ENCODE data around the gene BST1. TPM values are rescaled to one million over a fixed set of nuclear protein-coding genes. Genes with fewer than 3 reads are reported as not detected.

BST1 gene
- total and polyA plus RNA-seq, 2 of the 8 experiments (the other 6 are each of a cell fraction or from before 2014, with no cell fraction given) = 0.52 to 0.54 TPM

DNA sequence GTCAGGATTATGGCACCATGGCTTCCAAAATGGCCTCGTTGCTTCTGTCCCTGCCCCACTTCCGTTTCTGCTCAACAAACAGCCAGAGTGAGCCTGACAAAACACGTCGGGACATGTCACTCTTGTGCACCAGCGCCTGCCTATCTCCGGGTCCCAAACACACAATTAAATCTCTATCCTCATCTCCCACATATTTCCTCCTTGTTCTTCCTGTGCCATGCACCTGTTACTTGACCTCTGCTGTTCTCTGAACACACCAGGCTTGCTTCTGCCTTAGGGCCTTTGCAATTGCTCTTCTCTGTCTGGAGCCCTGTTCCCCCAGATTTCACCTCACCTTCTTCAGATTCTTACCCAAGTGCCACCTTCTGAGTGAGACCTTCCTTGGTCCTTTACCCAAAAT lies 62.5 kb downstream of the BST1 start:
- H3K36me3 ChIP-seq (ENCODE audit: control insufficient read depth in 2 of 4, insufficient read depth in 4 of 4, low read length in 3 of 4) = no peaks in the 10 kb centered on the region
- H4K91ac ChIP-seq (replicated peaks; ENCODE audit: insufficient read length, low read length) = no peak overlapping the region
- no peaks in the 10 kb centered on the region; a peak in 1 of 7 replicates for H3K27me3 ChIP-seq (replicated peaks in 1 of 4; ENCODE audit: control insufficient read depth in 3 of 4, extremely low read depth in 1 of 4, insufficient read depth in 3 of 4, low read length in 3 of 4)
- no peaks in the 10 kb centered on the region for H3K23me2 ChIP-seq (ENCODE audit: low read depth, low read length)
- no peak overlapping the region for H3K9ac ChIP-seq (replicated peaks in 1 of 4; ENCODE audit: extremely low read depth in 1 of 4, low read depth in 3 of 4, low read length in 3 of 4)
- H4K8ac ChIP-seq (ENCODE audit: extremely low read depth, insufficient read depth, low read length) = no peak overlapping the region
- no peak overlapping the region for H2BK15ac ChIP-seq (ENCODE audit: low read length)
- H3K9me3 ChIP-seq (ENCODE audit: insufficient read depth in 2 of 2, low read depth in 1 of 2, low read length in 1 of 2) = no peaks in the 10 kb centered on the region
- H3K27ac ChIP-seq (ENCODE audit: low read depth, low read length) = no peak overlapping the region
- WGBS, 2 experiments (ENCODE audit: extremely low coverage in 1 of 2, insufficient coverage in 1 of 2, insufficient read length in 1 of 2, insufficient replicate concordance in 2 of 2, low coverage in 1 of 2, low lambda C conversion rate in 2 of 2, missing lambda C conversion rate in 1 of 2) = 91% methylated on average over 6 of the region's 6 CpGs; no CpG with 5 or more reads in 1 of the 2 experiments
- H3K4ac ChIP-seq (replicated peaks; ENCODE audit: insufficient read length, low read depth, low read length) = no peak overlapping the region
- no peak overlapping the region for H2AK5ac ChIP-seq (ENCODE audit: low read depth, low read length)
- no peak overlapping the region for H3K23ac ChIP-seq (ENCODE audit: insufficient read length)
- DNase-seq (ENCODE audit: low read depth in 1 of 2, low spot score in 2 of 2) (no peak), FAIRE-seq (no peak)
- H3K4me1 ChIP-seq (replicated peaks in 1 of 4; ENCODE audit: control insufficient read depth in 3 of 4, insufficient read depth in 4 of 4, low read length in 3 of 4) = no peaks in the 10 kb centered on the region
- no peak overlapping the region for H3K56ac ChIP-seq (replicated peaks; ENCODE audit: insufficient read length, low read depth, low read length)
- H3K4me2 ChIP-seq (ENCODE audit: insufficient read depth in 1 of 2, low read depth in 2 of 2, low read length in 2 of 2) = no peak overlapping the region
- H2AFZ ChIP-seq (ENCODE audit: low read length) = no peak overlapping the region
- ChIA-PET CTCF (ENCODE audit: partially characterized antibody) (interaction anchor here (0.5 to 1.0 kb wide), 2 partner anchors 12 to 217 kb away, joined by 3 to 5 read pairs; no protein-coding TSS in a partner anchor), POLR2A (ENCODE audit: partially characterized antibody) (no interaction called here)
- no peak overlapping the region for H3K4me3 ChIP-seq (ENCODE audit: extremely low read depth in 1 of 4, insufficient read depth in 2 of 4, low read depth in 3 of 4, low read length in 4 of 4)
- H4K5ac ChIP-seq (ENCODE audit: insufficient read length, low read depth, low read length) = no peak overlapping the region
- no peaks in the 10 kb centered on the region for H3K79me1 ChIP-seq (ENCODE audit: low read depth, low read length)
- no peaks in the 10 kb centered on the region for H4K20me1 ChIP-seq (replicated peaks in 1 of 2; ENCODE audit: control insufficient read depth in 1 of 2, insufficient read depth in 2 of 2, low read length in 2 of 2)
- no peak overlapping the region for H2BK20ac ChIP-seq (ENCODE audit: low read length)
- no peak overlapping the region for H3K14ac ChIP-seq (ENCODE audit: insufficient read length)
- no peak overlapping the region for H3K18ac ChIP-seq (ENCODE audit: extremely low read depth, low read length)
- no peaks in the 10 kb centered on the region for H3K79me2 ChIP-seq (ENCODE audit: control insufficient read depth in 1 of 2, insufficient read depth in 2 of 2, low read length in 2 of 2)
- H2BK12ac ChIP-seq (ENCODE audit: low read depth, low read length) = no peak overlapping the region
- no peak overlapping the region for H2BK120ac ChIP-seq (replicated peaks; ENCODE audit: low read depth, low read length)
- H2BK5ac ChIP-seq (ENCODE audit: low read depth, low read length) = no peak overlapping the region
- TF ChIP-seq CBX8 (IDR thresholded peaks at IDR 0.05; ENCODE audit: borderline replicate concordance, low read depth, low read length) (no peak), CTBP2 (IDR thresholded peaks at IDR 0.05; ENCODE audit: borderline replicate concordance, insufficient read depth, insufficient read length, low read length) (no peak), EP300 (IDR thresholded peaks at IDR 0.05; ENCODE audit: borderline replicate concordance in 1 of 2, low read depth in 2 of 2, low read length in 2 of 2) (no peak), KDM1A (IDR thresholded peaks at IDR 0.05; ENCODE audit: borderline replicate concordance, low read length) (no peak), TAF1 (IDR thresholded peaks at IDR 0.05; ENCODE audit: low read depth, low read length) (no peak), FOSL1 (IDR thresholded peaks at IDR 0.05; ENCODE audit: insufficient read depth, low read depth, low read length) (no peak)
- TF ChIP-seq, protein P1, sequence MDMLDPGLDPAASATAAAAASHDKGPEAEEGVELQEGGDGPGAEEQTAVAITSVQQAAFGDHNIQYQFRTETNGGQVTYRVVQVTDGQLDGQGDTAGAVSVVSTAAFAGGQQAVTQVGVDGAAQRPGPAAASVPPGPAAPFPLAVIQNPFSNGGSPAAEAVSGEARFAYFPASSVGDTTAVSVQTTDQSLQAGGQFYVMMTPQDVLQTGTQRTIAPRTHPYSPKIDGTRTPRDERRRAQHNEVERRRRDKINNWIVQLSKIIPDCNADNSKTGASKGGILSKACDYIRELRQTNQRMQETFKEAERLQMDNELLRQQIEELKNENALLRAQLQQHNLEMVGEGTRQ (IDR thresholded peaks at IDR 0.05; ENCODE audit: low read length) = no peak
